Osteocyte (in vitro differentiated cells): Measurements from ENCODE around the gene KLLN. TPM values are rescaled to one million over a fixed set of nuclear protein-coding genes. Genes with fewer than 3 reads are reported as not detected.
"Not testable (repeated sequence)": the region's sequence is repeated elsewhere in the genome, so short reads cannot be mapped to it uniquely, and the experiment has no call there.

Experiments
- DNase-seq: peaks from one replicate; pipeline ENCODE4 v3.0.0; 2021; ENCODE audit warnings: mixed read lengths; ENCODE audit not compliant: unreplicated experiment; ENCODE audit errors: extremely low spot score
- H3K27ac Mint-ChIP-seq: one replicate; pipeline ENCODE4 v1.8.0; 2021; ENCODE audit warnings: mild to moderate bottlenecking, mixed read lengths; ENCODE audit not compliant: unreplicated experiment
- H3K27me3 Mint-ChIP-seq: one replicate; pipeline ENCODE4 v1.8.0; 2021; ENCODE audit warnings: mixed read lengths; ENCODE audit not compliant: unreplicated experiment
- H3K36me3 Mint-ChIP-seq: one replicate; pipeline ENCODE4 v1.8.0; 2021; ENCODE audit warnings: mixed read lengths; ENCODE audit not compliant: unreplicated experiment
- H3K4me1 Mint-ChIP-seq: one replicate; pipeline ENCODE4 v1.8.0; 2021; ENCODE audit warnings: mixed read lengths; ENCODE audit not compliant: unreplicated experiment
- H3K4me3 Mint-ChIP-seq: one replicate; pipeline ENCODE4 v1.8.0; 2021; ENCODE audit warnings: mild to moderate bottlenecking, moderate library complexity, mixed read lengths; ENCODE audit not compliant: unreplicated experiment
- H3K9me3 Mint-ChIP-seq: one replicate; pipeline ENCODE4 v1.8.0; 2021; ENCODE audit warnings: mixed read lengths; ENCODE audit not compliant: unreplicated experiment
- CTCF ChIP-seq: fragments of 200-600 bp; sonication (generic); IDR thresholded peaks from 2 replicates; pipeline ENCODE4 v1.5.0; 2021; ENCODE audit warnings: antibody characterized with exemption, mild to moderate bottlenecking, moderate library complexity
- total RNA-seq: library from RNA; stranded (reverse); gene quantifications from 2 replicates; pipeline ENCODE4 v1.2.1, GENCODE V29; 2021

The KLLN gene
- total RNA-seq, 1 donor from 2014 or later = 0.46 TPM

GRCh38 chr10:87869773-87870551 is 6.6 kb upstream of the KLLN start:
- Mint-ChIP-seq H3K4me3 (no peak overlapping the region), H3K27me3 (no peaks in the 10 kb centered on the region), H3K9me3 (no peaks in the 10 kb centered on the region), H3K4me1 (peaks cover 62% of the 10 kb centered on the region), H3K27ac (peak overlapping the region; percentile 31), H3K36me3 (peaks cover 13% of the 10 kb centered on the region)
- DNase-seq = no peak
- TF ChIP-seq CTCF = no peak

GRCh38 chr10:87869139-87869538 is 5.8 kb upstream of the KLLN start:
- Mint-ChIP-seq H3K4me3 (peak overlapping the region; percentile 61), H3K4me1 (peaks cover 57% of the 10 kb centered on the region), H3K36me3 (peaks cover 13% of the 10 kb centered on the region)
- H3K27ac Mint-ChIP-seq, DNase-seq, H3K27me3 Mint-ChIP-seq, H3K9me3 Mint-ChIP-seq: not testable (repeated sequence)

- TF ChIP-seq CTCF = no peak
- H3K36me3 Mint-ChIP-seq = peaks cover 9% of the 10 kb centered on the region
- H3K4me1 Mint-ChIP-seq = peaks cover 50% of the 10 kb centered on the region
- no peak for DNase-seq
- H3K9me3 Mint-ChIP-seq = no peaks in the 10 kb centered on the region
- no peaks in the 10 kb centered on the region for H3K27me3 Mint-ChIP-seq
- H3K4me3 Mint-ChIP-seq = peak overlapping the region; percentile 61
- H3K27ac Mint-ChIP-seq = peak overlapping the region; percentile 55
Observed at GRCh38 chr10:87868277-87868676, 4.9 kb upstream of the KLLN start.

GRCh38 chr10:87867453-87867852 is 4.1 kb upstream of the KLLN start:
- Mint-ChIP-seq H3K4me1 (peaks cover 48% of the 10 kb centered on the region), H3K36me3 (peaks cover 6% of the 10 kb centered on the region), H3K27me3 (no peaks in the 10 kb centered on the region), H3K4me3 (peak overlapping the region; percentile 95), H3K27ac (peak overlapping the region; percentile 77), H3K9me3 (no peaks in the 10 kb centered on the region)
- no peak for TF ChIP-seq CTCF
- no peak for DNase-seq

- no peak for TF ChIP-seq CTCF
- Mint-ChIP-seq H3K27ac (peak overlapping the region; percentile 77), H3K36me3 (peaks cover 3% of the 10 kb centered on the region), H3K9me3 (no peaks in the 10 kb centered on the region), H3K27me3 (no peaks in the 10 kb centered on the region), H3K4me3 (peak overlapping the region; percentile 95), H3K4me1 (peaks cover 45% of the 10 kb centered on the region)
- no peak for DNase-seq
Observed at GRCh38 chr10:87866412-87866974, 3.2 kb upstream of the KLLN start.
